Breast epithelium (tissue), 3 donors: ENCODE data around the gene ZNF468.

Experiments
- CTCF ChIP-seq, 3 donors: fragments of 450-650 bp; IDR thresholded peaks; one replicate each; pipeline ENCODE4 v1.5.1; 2016 to 2017; ENCODE audit warnings: antibody characterized with exemption in 3 of 3, mild to moderate bottlenecking in 3 of 3, moderate library complexity in 3 of 3
- POLR2AphosphoS5 ChIP-seq, 3 donors: sonication (generic); formaldehyde crosslinking; IDR thresholded peaks; one replicate each; pipeline ENCODE4 v1.6.1; 2017; ENCODE audit warnings: antibody characterized with exemption in 3 of 3

- TF ChIP-seq CTCF (IDR thresholded peaks at IDR 0.05), result no peak
- no peak for TF ChIP-seq POLR2AphosphoS5 (IDR thresholded peaks at IDR 0.05)
These were observed 31.7 kb upstream of the ZNF468 start for GRCh38 chr19:52889076-52889475.
